Fibroblast of mammary gland (primary cell): ENCODE data around the gene CATSPERD.
A peak's percentile ranks its signal among the peaks of the same experiment; 100 is the strongest.

ENCODE experiments used
- DNase-seq: peaks from one replicate; pipeline ENCODE4 v3.0.0-alpha.2; 2010; ENCODE audit warnings: low read depth
- H3K4me3 ChIP-seq: 2 replicates; pipeline ENCODE4 v1.5.1; 2011; ENCODE audit warnings: low read depth, mild to moderate bottlenecking, low read length, moderate library complexity; ENCODE audit not compliant: control insufficient read depth
- TF ChIP-seq, protein P1 (sequence below): conservative IDR thresholded peaks from 2 replicates; pipeline ENCODE4 v1.5.1; 2011; ENCODE audit warnings: low read depth, low read length, inconsistent platforms; ENCODE audit not compliant: control insufficient read depth, insufficient read depth

The CATSPERD gene

DNA sequence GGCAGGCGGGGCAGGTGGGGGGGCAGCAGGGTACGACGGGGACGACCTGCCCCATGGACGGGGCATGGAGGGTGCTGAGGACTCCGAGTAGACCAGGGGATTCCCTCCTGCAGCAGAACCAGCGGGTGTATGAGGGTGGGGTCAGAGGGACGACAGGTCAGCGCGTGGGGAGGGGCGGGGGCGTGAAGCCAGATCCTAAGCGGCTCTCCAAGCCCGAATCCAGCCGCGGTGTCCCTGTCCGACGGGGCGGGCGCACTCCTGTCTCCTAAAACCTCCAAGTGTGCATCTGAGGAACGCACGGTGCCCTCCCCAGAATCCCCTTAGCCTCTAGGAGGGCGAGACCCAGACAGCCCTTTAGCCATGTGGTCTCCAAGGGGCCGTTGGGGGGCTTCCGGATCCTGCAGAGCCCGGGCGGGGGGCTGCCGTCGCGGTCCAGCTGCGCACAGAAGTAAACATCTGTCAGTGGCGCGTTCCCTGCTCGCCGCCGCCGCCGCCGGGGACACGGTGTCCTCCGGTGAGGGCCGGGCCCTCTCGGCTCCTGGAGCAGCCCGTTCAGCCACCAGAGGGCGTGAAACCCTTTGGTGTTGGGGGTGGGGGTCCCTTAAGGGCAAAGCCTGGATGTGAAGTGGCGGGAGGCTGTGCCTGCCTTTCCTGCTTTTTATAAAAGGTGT lies 85.2 kb downstream of the CATSPERD start:
- H3K4me3 ChIP-seq: no peak overlapping the region
- no peak for DNase-seq
- TF ChIP-seq, protein P1, sequence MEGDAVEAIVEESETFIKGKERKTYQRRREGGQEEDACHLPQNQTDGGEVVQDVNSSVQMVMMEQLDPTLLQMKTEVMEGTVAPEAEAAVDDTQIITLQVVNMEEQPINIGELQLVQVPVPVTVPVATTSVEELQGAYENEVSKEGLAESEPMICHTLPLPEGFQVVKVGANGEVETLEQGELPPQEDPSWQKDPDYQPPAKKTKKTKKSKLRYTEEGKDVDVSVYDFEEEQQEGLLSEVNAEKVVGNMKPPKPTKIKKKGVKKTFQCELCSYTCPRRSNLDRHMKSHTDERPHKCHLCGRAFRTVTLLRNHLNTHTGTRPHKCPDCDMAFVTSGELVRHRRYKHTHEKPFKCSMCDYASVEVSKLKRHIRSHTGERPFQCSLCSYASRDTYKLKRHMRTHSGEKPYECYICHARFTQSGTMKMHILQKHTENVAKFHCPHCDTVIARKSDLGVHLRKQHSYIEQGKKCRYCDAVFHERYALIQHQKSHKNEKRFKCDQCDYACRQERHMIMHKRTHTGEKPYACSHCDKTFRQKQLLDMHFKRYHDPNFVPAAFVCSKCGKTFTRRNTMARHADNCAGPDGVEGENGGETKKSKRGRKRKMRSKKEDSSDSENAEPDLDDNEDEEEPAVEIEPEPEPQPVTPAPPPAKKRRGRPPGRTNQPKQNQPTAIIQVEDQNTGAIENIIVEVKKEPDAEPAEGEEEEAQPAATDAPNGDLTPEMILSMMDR: peak; percentile 52

DNA sequence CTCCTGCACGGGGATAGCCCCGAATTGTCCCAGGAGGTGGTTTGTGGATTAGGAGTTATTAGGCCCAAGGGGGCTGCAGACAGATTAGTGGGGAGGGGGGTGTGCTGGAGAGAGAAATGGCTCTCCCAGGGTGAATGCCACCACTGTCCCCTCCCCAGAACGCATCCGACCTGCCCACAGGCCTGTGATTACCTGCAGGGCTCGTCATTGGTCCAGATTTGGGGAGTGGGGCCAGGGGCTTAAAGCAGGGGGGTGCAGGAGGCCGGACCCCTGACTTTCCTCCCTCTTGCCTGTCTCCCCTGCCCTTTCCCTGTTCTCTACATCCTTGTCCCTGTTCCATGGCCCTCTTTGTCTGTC lies 85.7 kb downstream of the CATSPERD start:
- TF ChIP-seq, protein P1: no peak
- no peak for DNase-seq
- H3K4me3 ChIP-seq: no peak overlapping the region

DNA sequence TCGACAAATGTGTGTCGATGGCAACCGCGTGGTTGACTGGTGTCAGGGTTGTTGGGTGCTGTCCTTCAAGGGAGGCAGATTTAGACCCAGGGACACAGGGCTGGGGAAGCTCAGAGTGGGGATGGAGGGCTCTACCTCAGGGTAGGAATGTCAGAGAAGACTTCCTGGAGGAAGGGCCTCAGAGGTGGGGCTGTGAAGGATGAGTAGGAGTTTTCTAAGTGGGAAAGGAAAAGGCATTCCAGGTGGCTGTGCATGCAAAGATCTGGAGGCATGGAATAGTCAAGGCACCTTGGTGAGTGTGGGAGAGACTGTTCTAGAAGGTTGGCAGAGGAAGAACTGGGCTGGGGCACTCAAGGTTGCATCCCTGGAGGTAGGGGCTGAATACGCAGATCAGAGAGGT lies 86.5 kb downstream of the CATSPERD start:
- TF ChIP-seq, protein P1: no peak
- DNase-seq: no peak
- no peak overlapping the region for H3K4me3 ChIP-seq

DNA sequence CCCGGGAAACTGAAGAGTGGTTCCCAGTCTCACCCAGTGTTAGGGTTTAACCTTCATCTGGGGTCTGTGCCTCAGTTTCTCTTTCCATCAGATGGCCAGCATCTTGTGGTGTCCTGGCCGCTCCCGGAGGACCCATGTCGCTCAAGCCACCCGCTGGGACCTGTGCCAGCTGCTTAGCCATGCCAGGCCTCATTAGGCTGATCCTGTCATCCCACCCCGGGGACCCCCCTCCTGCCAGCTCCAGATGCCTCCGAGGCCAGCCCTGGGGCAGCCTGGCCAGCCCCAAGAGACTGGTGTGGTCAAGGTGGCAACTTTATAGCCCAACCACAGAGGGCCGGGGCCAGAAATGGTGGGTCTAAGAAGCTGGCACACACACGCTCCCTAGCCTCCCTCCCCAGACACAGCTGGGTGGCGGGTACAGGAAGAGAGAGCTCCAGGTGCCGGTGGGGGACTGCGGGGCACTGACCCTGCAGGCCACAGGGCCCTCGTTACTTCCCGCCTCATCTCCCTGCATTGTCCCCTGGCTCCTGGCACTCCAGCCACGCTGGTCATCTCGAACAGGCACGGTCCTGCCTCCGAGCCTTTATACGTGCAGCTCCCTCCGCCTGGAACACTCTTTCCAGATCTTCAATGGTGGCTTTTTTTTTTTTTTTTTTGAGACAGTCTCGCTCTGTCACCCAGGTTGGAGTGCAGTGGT lies 87.8 kb downstream of the CATSPERD start:
- no peak overlapping the region for H3K4me3 ChIP-seq
- no peak for DNase-seq
- TF ChIP-seq, protein P1: no peak

DNA sequence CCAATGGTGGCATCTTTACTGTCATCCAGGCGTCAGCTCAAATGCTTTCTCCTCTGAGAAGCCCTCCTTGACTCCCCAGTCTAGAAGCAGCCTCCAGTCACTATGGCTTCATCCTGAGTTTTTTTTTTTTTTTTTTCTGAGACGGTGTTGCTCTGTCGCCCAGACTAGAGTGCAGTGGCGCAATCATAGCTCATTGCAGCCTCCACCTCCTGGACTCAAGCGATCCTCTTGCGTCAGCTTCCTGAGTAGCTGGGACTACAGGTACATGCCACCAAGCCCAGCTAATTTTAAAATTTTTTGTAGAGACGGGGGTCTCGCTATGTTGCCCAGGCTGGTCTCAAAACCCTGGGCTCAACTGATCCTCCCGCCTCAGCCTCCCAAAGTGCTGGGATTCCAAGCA lies 88.6 kb downstream of the CATSPERD start:
- no peak overlapping the region for H3K4me3 ChIP-seq
- no peak for DNase-seq
- TF ChIP-seq, protein P1: no peak

DNA sequence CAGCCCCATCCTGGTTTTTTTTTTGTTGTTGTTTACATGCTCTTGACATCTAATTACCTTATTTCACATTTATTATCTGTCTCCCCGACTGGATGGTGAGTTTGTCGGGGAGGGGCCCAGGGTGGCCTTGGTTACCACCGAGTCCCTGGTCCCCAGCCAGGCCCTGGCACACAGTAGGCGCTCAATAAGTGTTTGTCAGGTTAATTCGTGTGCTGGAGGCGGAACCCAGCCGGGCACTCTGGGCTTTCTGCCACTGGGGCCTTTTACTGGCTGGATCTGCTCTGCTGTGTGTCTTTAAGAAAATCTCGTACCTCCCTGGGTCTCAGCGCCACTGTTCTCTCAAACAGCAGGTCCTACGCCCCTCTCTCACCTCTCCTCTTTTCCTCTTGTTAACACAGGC lies 89.0 kb downstream of the CATSPERD start:
- H3K4me3 ChIP-seq: no peak overlapping the region
- DNase-seq: no peak
- TF ChIP-seq, protein P1: no peak

DNA sequence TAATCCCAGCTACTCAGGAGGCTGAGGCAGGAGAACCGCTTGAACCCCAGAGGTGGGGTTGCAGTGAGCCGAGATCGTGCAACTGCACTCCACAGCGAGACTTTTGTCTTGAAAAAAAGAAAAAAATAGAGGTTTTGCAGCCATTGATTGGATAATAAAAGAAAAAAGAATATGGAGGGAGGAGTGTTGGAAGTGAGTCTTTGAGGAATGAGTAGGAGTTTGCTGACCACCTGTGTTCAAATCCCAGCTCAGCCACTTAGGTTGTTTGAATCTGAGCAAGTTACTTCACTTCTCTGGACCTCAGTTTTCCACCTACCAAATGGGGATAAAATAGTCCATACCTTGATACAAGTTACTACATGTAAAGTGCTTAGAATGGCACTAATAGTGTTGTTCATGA lies 90.7 kb downstream of the CATSPERD start:
- no peak for DNase-seq
- H3K4me3 ChIP-seq: no peak overlapping the region
- TF ChIP-seq, protein P1: no peak
